Pancreas (tissue), 10 donors: ENCODE data around the gene ROR1. TPM values are rescaled to one million over a fixed set of nuclear protein-coding genes. Genes with fewer than 3 reads are reported as not detected.

ENCODE experiments used
- ATAC-seq, 4 donors: fragments of 200-7000 bp; cut with Tn5 transposase; one replicate each; pipeline versions ENCODE4 v1.8.0 to v1.9.1; 2020; ENCODE audit warnings: mild to moderate bottlenecking in 4 of 4, moderate library complexity in 4 of 4
- DNase-seq, 6 donors: peaks; one replicate each; pipeline ENCODE4 v3.0.0-alpha.2; 2020
- FAIRE-seq: peaks from 2 replicates; lab custom pipeline; 2012; peaks lifted over from hg19 to GRCh38; lab: Jason Lieb, UNC
- H3K27ac ChIP-seq, 4 donors: fragments of 200-600 bp; sonication (generic); 1 replicate in 3 of 4; 2 replicates in 1 of 4; pipeline versions ENCODE4 v1.5.0 to v1.8.0; 2020
- H3K27me3 ChIP-seq, 4 donors: fragments of 200-600 bp; one replicate each; pipeline ENCODE4 v1.8.0; 2021
- H3K36me3 ChIP-seq, 3 donors: fragments of 200-600 bp; sonication (generic) in 1 of 3; one replicate each; pipeline versions ENCODE4 v1.5.0 to v1.8.0; 2020 to 2021
- H3K4me1 ChIP-seq, 3 donors: fragments of 200-600 bp; one replicate each; pipeline ENCODE4 v1.8.0; 2021
- H3K4me3 ChIP-seq, 4 donors: fragments of 200-600 bp; sonication (generic) in 2 of 4; one replicate each; pipeline versions ENCODE4 v1.5.0 to v1.8.0; 2020 to 2021
- H3K9me3 ChIP-seq, 4 donors: fragments of 200-600 bp; one replicate each; pipeline ENCODE4 v1.8.0; 2021
- CTCF ChIP-seq, 4 donors: fragments of 200-600 bp; sonication (generic) in 3 of 4; IDR thresholded peaks; one replicate each; pipeline versions ENCODE4 v1.5.0 to v1.8.0; 2021; ENCODE audit warnings: antibody characterized with exemption in 4 of 4
- WGBS, 2 donors: extraction: QIAGEN DNeasy Blood & Tissue Kit; methylation state at CpG; one replicate each; pipeline ENCODE4 v1.1.7; 2013; 5-methylcytosine and 5-hydroxymethylcytosine counted together
- intact Hi-C, 3 donors: fragments of 100-400 bp; cut with DNase I; formaldehyde crosslinking; loops; one replicate each; pipeline versions ENCODE4 v1.11.1 to v1.14.2; 2022
- polyA plus RNA-seq, 2 donors: library from polyadenylated mRNA; stranded (reverse); fragments of 200-250 nt; gene quantifications; one replicate each; pipeline ENCODE4 v1.2.3, GENCODE V29; 2013
- total RNA-seq, 6 donors: library from RNA; stranded (reverse); fragmentation: NEBNext Ultra II Directional in 4 of 6; extraction: Animal tissue kit (Norgen Biotek cat#: 25700) in 4 of 6; gene quantifications; one replicate each; pipeline versions ENCODE4 v1.2.1 to v1.2.4, GENCODE V29; 2021 to 2023
- donor health status: healthy with polysubstance abuse.
- donor health status: DM: no; HTN: no; CAD: no; lungs with moderate emphysema.
- donor health status: DM: no; HTN: no; CAD: no.
- donor health status: control.
- donor health status: control.
- donor health status: Bipolar disorder and iron deficiency.
- donor health status: DM: yes; HTN: yes; CAD: no.
- donor health status: DM: no; HTN: no; CAD: no.
- donor health status: DM: no; HTN: no; CAD: no.
- donor health status: DM: yes; HTN: yes; CAD: no.

ROR1 gene
- total and polyA plus RNA-seq, 8 donors = 1.3 to 18.5 (median 7.3) TPM

DNA sequence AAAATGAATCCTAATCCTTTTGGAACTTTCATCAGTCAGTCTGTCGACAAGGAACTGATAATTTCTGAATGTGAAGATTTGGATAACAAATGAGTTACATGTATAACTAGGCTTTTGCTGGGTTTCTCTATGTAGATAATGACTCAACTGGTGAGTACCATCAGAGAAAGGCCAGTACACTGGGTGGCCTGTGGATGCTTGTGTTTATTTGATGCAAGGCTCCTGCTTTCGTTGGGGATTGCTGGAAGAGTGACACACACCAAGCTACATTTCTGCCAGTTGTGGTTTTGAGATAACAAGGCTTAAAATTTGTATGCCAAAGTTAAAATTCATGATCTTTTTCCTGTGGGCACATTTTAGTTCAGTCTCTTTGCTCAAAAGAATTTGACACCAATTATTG, 314.0 kb downstream of the ROR1 start:
- DNase-seq (no peak), FAIRE-seq (no peak), ATAC-seq (no peak)
- Histone ChIP-seq H3K36me3 (no peaks in the 10 kb centered on the region), H3K9me3 (no peaks in the 10 kb centered on the region), H3K4me3 (no peak overlapping the region), H3K27me3 (no peaks in the 10 kb centered on the region), H3K4me1 (no peaks in the 10 kb centered on the region), H3K27ac (no peak overlapping the region)
- no peak for TF ChIP-seq CTCF (IDR thresholded peaks at IDR 0.05)
- intact Hi-C loops = no loop called here
- 74 to 85% methylated on average over 2 of the region's 2 CpGs for WGBS, 2 donors

- 66 to 79% methylated on average over 3 of the region's 3 CpGs for WGBS, 2 donors
- intact Hi-C loops = no loop called here
- FAIRE-seq = no peak
These were observed 316.6 kb downstream of the ROR1 start for GRCh38 chr1:64090436-64090835.

GRCh38 chr1:64092851-64093371, 319.1 kb downstream of the ROR1 start:
- DNase-seq (no peak), FAIRE-seq (no peak), ATAC-seq (no peak)
- Histone ChIP-seq H3K27ac (no peak overlapping the region), H3K27me3 (no peaks in the 10 kb centered on the region), H3K4me3 (no peak overlapping the region), H3K4me1 (no peaks in the 10 kb centered on the region), H3K36me3 (no peaks in the 10 kb centered on the region), H3K9me3 (no peaks in the 10 kb centered on the region)
- intact Hi-C loops = no loop called here
- TF ChIP-seq CTCF (IDR thresholded peaks at IDR 0.05) = no peak
- WGBS, 2 donors = 75 to 87% methylated on average over 5 of the region's 5 CpGs

More at GRCh38 chr1:64090436-64090835, 316.6 kb downstream of the ROR1 start:
- no peak for DNase-seq
- Histone ChIP-seq H3K9me3 (no peaks in the 10 kb centered on the region), H3K27ac (no peak overlapping the region), H3K4me3 (no peak overlapping the region), H3K36me3 (no peaks in the 10 kb centered on the region), H3K4me1 (no peaks in the 10 kb centered on the region), H3K27me3 (no peaks in the 10 kb centered on the region)
- no peak for TF ChIP-seq CTCF (IDR thresholded peaks at IDR 0.05)
- ATAC-seq = no peak

DNA sequence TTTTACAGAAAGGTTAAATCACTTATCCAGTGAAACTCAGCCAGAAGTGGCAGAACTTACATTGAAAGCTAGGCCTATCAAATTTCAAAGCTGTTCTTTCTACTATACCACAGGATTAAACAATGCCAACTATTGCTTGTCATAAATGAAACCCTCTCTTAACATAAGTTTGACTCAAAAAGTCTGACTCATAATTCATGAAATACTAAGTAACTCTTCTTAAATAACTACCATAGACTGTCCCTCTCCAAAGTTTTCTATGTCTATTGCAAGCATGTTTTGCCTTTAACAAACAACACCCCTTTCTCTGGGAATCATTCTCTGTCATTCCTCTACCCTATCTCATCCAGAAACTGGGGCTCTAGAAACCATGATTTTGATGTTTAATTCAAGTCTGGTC, 320.1 kb downstream of the ROR1 start:
- H3K4me3 ChIP-seq = no peak overlapping the region
- ATAC-seq (no peak), FAIRE-seq (no peak), DNase-seq (no peak)
- no peak for TF ChIP-seq CTCF (IDR thresholded peaks at IDR 0.05)
- H3K27me3 ChIP-seq = no peaks in the 10 kb centered on the region
- intact Hi-C loops = no loop called here
- no peaks in the 10 kb centered on the region for H3K36me3 ChIP-seq
- H3K4me1 ChIP-seq = no peaks in the 10 kb centered on the region
- no peak overlapping the region for H3K27ac ChIP-seq
- H3K9me3 ChIP-seq = no peaks in the 10 kb centered on the region

DNA sequence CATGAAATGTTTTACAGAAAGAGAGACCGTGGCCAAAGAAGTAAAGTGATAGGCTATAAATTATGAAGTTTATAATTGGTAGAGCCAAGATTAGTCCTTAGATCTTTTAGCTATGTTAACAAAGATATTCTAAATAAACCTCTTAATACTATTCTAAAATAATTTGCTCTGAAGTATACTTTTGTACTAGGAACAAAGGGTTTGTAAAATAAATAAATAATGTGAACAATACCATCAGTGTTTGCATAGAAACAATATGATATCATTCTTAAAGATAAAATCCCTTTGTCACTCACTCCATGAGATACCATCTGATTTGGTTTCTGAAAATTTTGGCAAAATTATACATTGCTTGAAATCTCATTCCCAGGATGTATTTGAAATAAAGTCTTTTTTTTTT, 322.0 kb downstream of the ROR1 start:
- Histone ChIP-seq H3K27me3 (no peaks in the 10 kb centered on the region), H3K4me3 (no peak overlapping the region), H3K4me1 (no peaks in the 10 kb centered on the region), H3K27ac (no peak overlapping the region), H3K9me3 (no peaks in the 10 kb centered on the region), H3K36me3 (no peaks in the 10 kb centered on the region)
- TF ChIP-seq CTCF (IDR thresholded peaks at IDR 0.05) = no peak
- no peak for DNase-seq
- intact Hi-C loops = no loop called here
- WGBS, 2 donors = 83 to 88% methylated on average over 1 of the region's 1 CpG
- peak; percentile 69 for FAIRE-seq
- ATAC-seq = no peak
